Epithelial cell of alveolus of lung (primary cell): ENCODE measurements around the gene USP7. TPM values are rescaled to one million over a fixed set of nuclear protein-coding genes. Genes with fewer than 3 reads are reported as not detected.

Experiments
- total RNA-seq: library from RNA; depleted of rRNA; stranded (reverse); fragments of >200 nt; gene quantifications from 2 replicates; pipeline ENCODE4 v1.2.1, GENCODE V29; 2015

The USP7 gene
- 41.4 and 47.4 TPM in 2 replicates for total RNA-seq

GRCh38 chr16:8963821-8964441 is at the start of gene USP7:
Gene USP7, minus strand, starts transcription at chr16:8963906. Its CDS starts 621 bp downstream, at chr16:8963285.

GRCh38 chr16:8882041-8882617 is 81.6 kb downstream of the USP7 start, which contains the start of gene LITAFD:
Gene LITAFD, plus strand, starts transcription at chr16:8882351. Its CDS starts 2,005 bp downstream, at chr16:8884356.

GRCh38 chr16:8868416-8869211 is 95.1 kb downstream of the USP7 start, which contains the start of gene CARHSP1:
Gene CARHSP1, minus strand, starts transcription at chr16:8869006. Its CDS starts 9,678 bp downstream, at chr16:8859328.

Other genes with a start within 250 kb of the USP7 start
- gene TMEM186, start 166.3 kb downstream of the USP7 start, total RNA-seq, result 7.8 and 15.4 TPM in 2 replicates
- 20.2 and 39.7 TPM in 2 replicates for gene PMM2, start 166.1 kb downstream of the USP7 start, total RNA-seq
- gene CARHSP1, start 94.9 kb downstream of the USP7 start, total RNA-seq, result 132 and 151 TPM in 2 replicates
- not detected in 2 replicates for gene LITAFD, start 81.6 kb downstream of the USP7 start, total RNA-seq
- gene HAPSTR1, start 127.7 kb upstream of the USP7 start, total RNA-seq, result 44.2 and 45.0 TPM in 2 replicates